Nucleus accumbens (tissue), 56 donors: ENCODE results near the gene GOSR2.
"Not testable (repeated sequence)": the region's sequence is repeated elsewhere in the genome, so short reads cannot be mapped to it uniquely, and the experiment has no call there.

ENCODE experiments used
- DNase-seq, 56 donors: peaks; one replicate each; lab custom pipeline; 2025; lab: John Stamatoyannopoulos, UW

GOSR2 gene

GRCh38 chr17:46892192-46892703 lies 30.7 kb upstream of the GOSR2 start:
- DNase-seq: no peak

- DNase-seq: no peak
Measured at GRCh38 chr17:46894024-46894423, 28.9 kb upstream of the GOSR2 start.

- DNase-seq: no peak
Measured at GRCh38 chr17:46894476-46895151, 28.3 kb upstream of the GOSR2 start.

GRCh38 chr17:46895171-46895570 lies 27.8 kb upstream of the GOSR2 start:
- no peak for DNase-seq

GRCh38 chr17:46896991-46897390 lies 26.0 kb upstream of the GOSR2 start:
- DNase-seq: no peak

- no peak for DNase-seq
Measured at GRCh38 chr17:46898364-46898763, 24.6 kb upstream of the GOSR2 start.

- DNase-seq: no peak
Measured at GRCh38 chr17:46898860-46899259, 24.1 kb upstream of the GOSR2 start.

- no peak for DNase-seq
Measured at GRCh38 chr17:46901291-46901690, 21.7 kb upstream of the GOSR2 start.

GRCh38 chr17:46903762-46904672 lies 18.9 kb upstream of the GOSR2 start:
- DNase-seq: no peak

- DNase-seq: no peak
Measured at GRCh38 chr17:46908068-46908737, 14.8 kb upstream of the GOSR2 start.

GRCh38 chr17:46910179-46910927 lies 12.6 kb upstream of the GOSR2 start:
- no peak for DNase-seq

- DNase-seq: no peak
Measured at GRCh38 chr17:46911311-46911710, 11.6 kb upstream of the GOSR2 start.

- DNase-seq: no peak
Measured at GRCh38 chr17:46915596-46915995, 7.4 kb upstream of the GOSR2 start.

- DNase-seq: no peak
Measured at GRCh38 chr17:46916211-46916610, 6.7 kb upstream of the GOSR2 start.

- DNase-seq: no peak
Measured at GRCh38 chr17:46916623-46917022, 6.3 kb upstream of the GOSR2 start.

- no peak for DNase-seq
Measured at GRCh38 chr17:46917041-46917440, 5.9 kb upstream of the GOSR2 start.

- no peak for DNase-seq
Measured at GRCh38 chr17:46917516-46917915, 5.4 kb upstream of the GOSR2 start.

GRCh38 chr17:46921962-46922361 lies 998 bp upstream of the GOSR2 start:
- not testable (repeated sequence) for DNase-seq

GRCh38 chr17:46922487-46922803 lies 515 bp upstream of the GOSR2 start:
- DNase-seq: no peak

GRCh38 chr17:46925185-46925868 lies 2.4 kb downstream of the GOSR2 start:
- no peak for DNase-seq
